Activated gamma-delta T cell (primary cell): Measurements from ENCODE around the gene EFL1.
"Not testable (repeated sequence)": the region's sequence is repeated elsewhere in the genome, so short reads cannot be mapped to it uniquely, and the experiment has no call there.

Experiments
- DNase-seq: peaks from one replicate; lab custom pipeline; 2025; lab: John Stamatoyannopoulos, UW

Gene EFL1

GRCh38 chr15:82281276-82281675 is 18.7 kb upstream of the EFL1 start:
- not testable (repeated sequence) for DNase-seq

DNA sequence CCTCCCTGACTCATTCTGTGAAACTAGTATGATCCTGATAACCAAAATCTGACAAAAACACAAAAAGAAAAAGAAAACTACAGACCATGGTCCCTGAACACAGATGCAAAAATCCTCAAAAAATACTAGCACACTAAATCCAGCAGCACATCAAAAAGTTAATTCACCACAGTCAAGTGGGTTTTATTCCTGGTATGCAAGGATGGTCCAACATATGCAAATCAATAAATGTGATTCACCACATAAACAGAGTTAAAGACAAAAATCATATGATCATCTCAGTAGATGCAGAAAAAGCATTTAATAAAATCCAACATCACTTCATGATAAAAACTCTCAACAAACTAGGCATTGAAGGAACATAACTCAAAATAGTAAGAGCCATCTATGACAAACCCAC is 12.9 kb upstream of the EFL1 start:
- no peak for DNase-seq

- no peak for DNase-seq
Observed at GRCh38 chr15:82272154-82272553, 9.6 kb upstream of the EFL1 start.

DNA sequence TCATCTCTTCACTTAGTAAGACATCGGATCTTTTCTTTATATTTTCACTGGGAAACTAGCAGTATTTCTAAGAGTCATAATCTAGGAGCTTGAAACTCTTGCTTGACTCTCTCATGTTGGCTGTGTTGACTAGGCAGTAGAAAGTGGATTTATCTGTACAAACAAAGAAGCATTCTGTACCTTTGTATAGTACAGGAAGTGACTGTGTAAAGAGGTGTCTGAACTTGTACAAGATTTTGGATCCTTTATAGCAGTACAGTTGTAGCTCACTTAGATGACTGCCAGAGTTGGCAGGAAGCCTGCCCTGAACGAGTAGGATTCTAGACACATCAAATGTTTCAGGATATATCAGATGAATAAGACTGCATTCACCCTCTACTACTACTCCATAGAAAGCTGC is 5.9 kb upstream of the EFL1 start:
- not testable (repeated sequence) for DNase-seq

GRCh38 chr15:82267137-82267536 is 4.6 kb upstream of the EFL1 start:
- DNase-seq, result not testable (repeated sequence)

DNA sequence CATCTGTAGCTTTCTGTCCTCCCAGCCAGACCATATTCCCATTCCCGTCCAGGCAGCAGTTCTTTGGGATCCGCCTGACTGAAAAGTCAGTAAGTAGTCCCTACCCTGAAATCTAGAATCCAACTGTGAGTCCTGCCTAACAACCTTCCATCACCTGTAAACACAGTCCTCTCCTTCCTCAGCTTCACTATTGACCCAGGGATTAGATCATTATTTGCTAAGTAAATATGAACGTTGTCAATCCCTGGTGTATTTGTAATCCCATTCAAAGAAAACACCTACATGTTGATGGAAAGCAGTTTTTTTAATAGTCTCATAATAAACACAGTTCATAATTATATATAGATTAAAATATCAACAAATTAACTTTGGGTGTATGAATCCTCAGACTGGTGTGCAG is 816 bp upstream of the EFL1 start:
- no peak for DNase-seq

- not testable (repeated sequence) for DNase-seq
Observed at GRCh38 chr15:82261566-82262421, 740 bp downstream of the EFL1 start.

DNA sequence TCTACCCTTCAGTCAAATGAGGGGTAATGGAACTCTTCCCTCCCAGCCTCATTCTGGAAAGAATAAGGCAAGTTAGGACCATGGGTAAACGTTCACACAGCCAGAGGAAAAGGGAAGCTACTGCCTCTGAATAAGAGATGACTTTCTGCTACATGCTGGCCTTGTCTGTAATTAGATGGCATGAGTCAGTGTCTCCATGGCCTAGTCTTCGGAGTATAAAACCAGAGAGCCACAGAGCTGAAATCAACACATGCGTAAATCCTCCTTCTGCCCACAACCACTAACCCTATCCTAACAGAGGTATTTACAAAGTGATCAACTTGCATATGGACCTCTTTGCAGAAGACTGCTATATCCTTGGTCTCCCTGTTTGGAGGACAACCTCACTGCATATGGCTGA is 14.3 kb downstream of the EFL1 start:
- DNase-seq, result not testable (repeated sequence)

GRCh38 chr15:82245956-82246355 is 16.6 kb downstream of the EFL1 start:
- DNase-seq, result not testable (repeated sequence)

GRCh38 chr15:82243644-82244043 is 18.9 kb downstream of the EFL1 start:
- DNase-seq, result not testable (repeated sequence)

- not testable (repeated sequence) for DNase-seq
Observed at GRCh38 chr15:82241836-82242499, 20.6 kb downstream of the EFL1 start.

DNA sequence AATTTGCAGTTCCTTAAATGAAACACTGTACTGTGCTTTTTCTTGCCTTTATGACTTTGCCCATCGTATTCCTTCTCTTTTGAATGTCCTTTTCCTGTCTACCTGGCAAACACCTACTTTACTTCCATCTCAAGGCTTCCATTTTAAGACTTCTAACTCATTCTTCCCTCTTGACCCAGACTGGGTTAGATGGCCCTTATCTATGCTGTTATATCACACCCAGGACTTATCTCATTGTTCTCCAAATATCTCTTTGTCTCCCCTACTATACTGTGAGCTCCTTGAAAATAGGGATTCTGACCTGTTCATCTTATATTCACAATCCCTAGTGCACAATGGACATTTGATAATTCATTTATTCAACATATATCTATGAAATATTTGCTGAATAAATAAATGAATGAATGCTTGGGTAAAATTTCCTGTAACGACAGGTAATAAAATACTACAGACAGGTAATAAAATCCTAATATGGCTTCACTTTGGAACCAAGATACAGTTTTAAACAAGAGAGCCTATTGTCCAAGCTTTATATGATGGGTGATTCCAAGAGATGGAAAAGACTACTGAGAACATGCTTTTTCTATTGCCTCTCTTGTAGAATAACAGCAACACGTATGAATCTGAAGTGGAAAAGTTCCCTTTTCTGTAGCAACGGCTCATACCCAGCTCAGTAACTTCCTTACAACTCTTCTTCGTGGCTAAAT is 22.7 kb downstream of the EFL1 start:
- no peak for DNase-seq

GRCh38 chr15:82237944-82238534 is 24.5 kb downstream of the EFL1 start:
- DNase-seq, result not testable (repeated sequence)

DNA sequence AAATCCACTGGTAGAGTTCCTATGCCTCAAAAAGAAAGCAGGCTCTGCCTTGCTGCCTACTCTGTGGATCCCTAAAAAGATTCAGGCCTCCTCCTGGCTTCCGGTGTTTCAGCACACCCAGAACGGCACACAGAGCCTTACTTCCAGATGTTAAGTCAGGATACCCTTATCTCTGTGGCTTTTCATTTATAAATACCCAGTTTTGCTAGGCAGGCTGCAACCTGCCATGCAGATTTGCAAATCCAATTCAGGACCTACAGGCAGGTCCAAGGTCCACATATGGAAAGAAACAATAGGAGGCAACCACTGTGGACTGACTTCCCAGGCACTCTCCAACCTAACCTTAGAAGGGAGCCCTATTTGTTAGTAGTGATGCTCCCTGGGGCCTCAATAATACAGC is 30.7 kb downstream of the EFL1 start:
- no peak for DNase-seq

- DNase-seq, result no peak
Observed at GRCh38 chr15:82231233-82231632, 31.3 kb downstream of the EFL1 start.

GRCh38 chr15:82228750-82229149 is 33.8 kb downstream of the EFL1 start:
- no peak for DNase-seq

GRCh38 chr15:82221535-82221934 is 41.0 kb downstream of the EFL1 start:
- not testable (repeated sequence) for DNase-seq

GRCh38 chr15:82216092-82216491 is 46.4 kb downstream of the EFL1 start:
- DNase-seq, result not testable (repeated sequence)

GRCh38 chr15:82212201-82212600 is 50.3 kb downstream of the EFL1 start:
- DNase-seq, result not testable (repeated sequence)

DNA sequence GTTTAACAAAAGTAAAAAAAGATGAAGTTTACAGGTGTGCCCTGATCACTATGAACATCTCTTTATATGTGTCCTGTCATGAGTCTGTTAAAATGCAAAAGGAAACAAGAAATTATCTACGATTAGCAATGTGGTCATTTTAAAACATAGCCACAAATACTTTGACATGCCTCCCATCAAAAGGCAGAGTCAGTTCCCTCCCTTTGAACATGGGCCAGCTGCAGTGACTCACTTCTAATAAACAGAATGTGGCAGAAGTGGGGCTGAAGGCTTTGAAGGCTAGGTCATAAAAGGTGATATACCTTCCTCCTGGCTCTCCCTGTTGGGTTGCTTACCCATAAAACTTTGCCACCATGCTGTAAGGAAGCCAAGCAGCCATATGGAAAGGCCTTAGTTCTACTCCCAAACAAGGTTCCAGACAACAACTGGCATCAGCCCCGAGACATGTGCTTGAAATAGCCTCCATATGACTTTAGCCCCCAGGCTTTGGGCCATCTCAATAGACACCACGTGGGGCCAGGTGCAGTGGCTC is 52.4 kb downstream of the EFL1 start:
- not testable (repeated sequence) for DNase-seq

GRCh38 chr15:82204575-82204974 is 58.0 kb downstream of the EFL1 start:
- not testable (repeated sequence) for DNase-seq
